H9 (cell line): ENCODE results near the gene GRID1. TPM values are rescaled to one million over a fixed set of nuclear protein-coding genes. Genes with fewer than 3 reads are reported as not detected.

ENCODE experiments used
- DNase-seq: peaks from one replicate; pipeline ENCODE4 v3.0.0-alpha.2; 2017
- H2AFZ ChIP-seq: one replicate; pipeline ENCODE4 v1.6.1; 2013; ENCODE audit warnings: mild to moderate bottlenecking, low read length, control low read depth, moderate library complexity
- H2AK5ac ChIP-seq: 2 replicates; pipeline ENCODE4 v1.6.1; 2013; ENCODE audit warnings: low read length, control low read depth, mixed read lengths; ENCODE audit not compliant: insufficient read length
- H2BK120ac ChIP-seq: one replicate; pipeline ENCODE4 v1.6.1; 2013; ENCODE audit warnings: low read depth, mild to moderate bottlenecking, low read length, control low read depth, inconsistent platforms; ENCODE audit not compliant: poor library complexity, severe bottlenecking
- H2BK12ac ChIP-seq: 2 replicates; pipeline ENCODE4 v1.6.1; 2013; ENCODE audit warnings: low read length, control low read depth, mixed read lengths, low read depth; ENCODE audit not compliant: insufficient read length
- H2BK15ac ChIP-seq: 2 replicates; pipeline ENCODE4 v1.6.1; 2013; ENCODE audit warnings: low read depth, low read length, control low read depth
- H2BK20ac ChIP-seq: one replicate; pipeline ENCODE4 v1.6.1; 2013; ENCODE audit warnings: low read depth, mild to moderate bottlenecking, low read length, control low read depth, inconsistent platforms; ENCODE audit not compliant: poor library complexity, severe bottlenecking
- H2BK5ac ChIP-seq: 2 replicates; pipeline ENCODE4 v1.6.1; 2013; ENCODE audit warnings: low read length, control low read depth, mixed read lengths; ENCODE audit not compliant: insufficient read length
- H3K14ac ChIP-seq: 2 replicates; pipeline ENCODE4 v1.6.1; 2013; ENCODE audit warnings: low read length, control low read depth; ENCODE audit not compliant: insufficient read depth
- H3K18ac ChIP-seq: 2 replicates; pipeline ENCODE4 v1.6.1; 2013; ENCODE audit warnings: low read depth, mild to moderate bottlenecking, mixed read lengths, low read length, control low read depth; ENCODE audit not compliant: insufficient read length
- H3K23ac ChIP-seq: 2 replicates; pipeline ENCODE4 v1.6.1; 2013; ENCODE audit warnings: low read length, control low read depth, mixed read lengths, low read depth; ENCODE audit not compliant: insufficient read length
- H3K23me2 ChIP-seq: 2 replicates; pipeline ENCODE4 v1.6.1; 2013; ENCODE audit warnings: low read depth, mild to moderate bottlenecking, mixed read lengths, low read length, control low read depth; ENCODE audit not compliant: insufficient read length, poor library complexity, severe bottlenecking
- H3K27ac ChIP-seq: 2 replicates; pipeline ENCODE4 v1.5.1; 2013; ENCODE audit warnings: low read length, control low read depth, mixed read lengths, low read depth; ENCODE audit not compliant: insufficient read length
- H3K27me3 ChIP-seq: 2 replicates; pipeline ENCODE4 v1.6.1; 2013; ENCODE audit warnings: low read length, control low read depth, inconsistent platforms; ENCODE audit not compliant: insufficient read depth
- H3K4ac ChIP-seq: 2 replicates; pipeline ENCODE4 v1.6.1; 2013; ENCODE audit warnings: low read depth, mild to moderate bottlenecking, control low read depth, inconsistent platforms, low read length, moderate library complexity
- H3K4me1 ChIP-seq: 2 replicates; pipeline ENCODE4 v1.6.1; 2013; ENCODE audit warnings: low read length, control low read depth, inconsistent platforms; ENCODE audit not compliant: insufficient read depth
- H3K4me2 ChIP-seq: 2 replicates; pipeline ENCODE4 v1.6.1; 2013; ENCODE audit warnings: low read length, control low read depth, mixed read lengths; ENCODE audit not compliant: insufficient read length, insufficient read depth
- H3K56ac ChIP-seq: 2 replicates; pipeline ENCODE4 v1.6.1; 2013; ENCODE audit warnings: low read depth, mild to moderate bottlenecking, mixed read lengths, low read length, control low read depth; ENCODE audit not compliant: insufficient read length
- H3K79me1 ChIP-seq: 2 replicates; pipeline ENCODE4 v1.6.1; 2013; ENCODE audit warnings: low read depth, mild to moderate bottlenecking, moderate library complexity, low read length, control low read depth, inconsistent platforms; ENCODE audit not compliant: insufficient read depth, poor library complexity, severe bottlenecking
- H3K79me2 ChIP-seq: 2 replicates; pipeline ENCODE4 v1.6.1; 2013; ENCODE audit warnings: low read length, control low read depth, inconsistent platforms; ENCODE audit not compliant: insufficient read depth
- H3K9ac ChIP-seq: 2 replicates; pipeline ENCODE4 v1.6.1; 2013; ENCODE audit warnings: low read length, control low read depth, mixed read lengths; ENCODE audit not compliant: insufficient read length; ENCODE audit errors: extremely low read depth
- H3K9me3 ChIP-seq: one replicate; pipeline ENCODE4 v1.6.1; 2013; ENCODE audit warnings: low read depth, low read length, inconsistent platforms; ENCODE audit not compliant: control insufficient read depth
- H3T11ph ChIP-seq: one replicate; pipeline ENCODE4 v1.6.1; 2013; ENCODE audit warnings: mild to moderate bottlenecking, low read length, control low read depth, inconsistent platforms
- H4K20me1 ChIP-seq: one replicate; pipeline ENCODE4 v1.6.1; 2013; ENCODE audit not compliant: control insufficient read depth, insufficient read length, insufficient read depth
- H4K5ac ChIP-seq: 2 replicates; pipeline ENCODE4 v1.6.1; 2013; ENCODE audit warnings: low read depth, mild to moderate bottlenecking, mixed read lengths, low read length, control low read depth; ENCODE audit not compliant: insufficient read length
- H4K8ac ChIP-seq: replicated peaks from 2 replicates; pipeline ENCODE4 v1.6.1; 2013; ENCODE audit warnings: low read length, control low read depth, mixed read lengths, low read depth; ENCODE audit not compliant: insufficient read length
- H4K91ac ChIP-seq: 2 replicates; pipeline ENCODE4 v1.6.1; 2013; ENCODE audit warnings: low read depth, mild to moderate bottlenecking, moderate library complexity, mixed read lengths, low read length, control low read depth; ENCODE audit not compliant: insufficient read length
- H3K27ac Mint-ChIP-seq, 3 experiments: 2 replicates in 2 of 3; 3 replicates in 1 of 3; pipeline ENCODE4 v1.8.0; 2020 to 2021; ENCODE audit warnings: mixed read lengths in 3 of 3, mild to moderate bottlenecking in 1 of 3, moderate library complexity in 1 of 3
- H3K27me3 Mint-ChIP-seq: 2 replicates; pipeline ENCODE4 v1.8.0; 2021; ENCODE audit warnings: low read depth, mild to moderate bottlenecking, moderate library complexity, mixed read lengths
- H3K36me3 Mint-ChIP-seq, 3 experiments: 2 replicates in 2 of 3; 3 replicates in 1 of 3; pipeline ENCODE4 v1.8.0; 2020 to 2021; ENCODE audit warnings: low read depth in 3 of 3, mixed read lengths in 3 of 3; ENCODE audit not compliant: insufficient read depth in 1 of 3
- H3K4me1 Mint-ChIP-seq, 2 experiments: 2 replicates each; pipeline ENCODE4 v1.8.0; 2020; ENCODE audit warnings: mixed read lengths in 2 of 2
- H3K4me3 Mint-ChIP-seq, 2 experiments: 2 replicates in 1 of 2; 3 replicates in 1 of 2; pipeline ENCODE4 v1.8.0; 2020 to 2021; ENCODE audit warnings: mild to moderate bottlenecking in 2 of 2, mixed read lengths in 2 of 2, moderate library complexity in 1 of 2
- H3K9me3 Mint-ChIP-seq, 2 experiments: 2 replicates in 1 of 2; 3 replicates in 1 of 2; pipeline ENCODE4 v1.8.0; 2020; ENCODE audit warnings: mild to moderate bottlenecking in 2 of 2, mixed read lengths in 2 of 2, moderate library complexity in 1 of 2
- CTCF ChIP-seq: fragments of 200-600 bp; sonication (generic); conservative IDR thresholded peaks from 3 replicates; pipeline ENCODE4 v1.8.0; 2021; ENCODE audit warnings: antibody characterized with exemption, mild to moderate bottlenecking
- WGBS: extraction: QIAGEN DNeasy Blood & Tissue Kit; methylation state at CpG from one replicate; pipeline ENCODE4 v1.1.7; 2013; ENCODE audit warnings: missing lambda C conversion rate, low lambda C conversion rate, mixed read lengths; ENCODE audit not compliant: insufficient read length; ENCODE audit errors: extremely low coverage; 5-methylcytosine and 5-hydroxymethylcytosine counted together
- total RNA-seq: library from RNA; stranded (reverse); gene quantifications from 2 replicates; pipeline ENCODE4 v1.2.1, GENCODE V29; 2021

The GRID1 gene
- total RNA-seq, 1 experiment from 2014 or later: 0.35 TPM

- Histone ChIP-seq H3K23ac (no peak overlapping the region), H4K8ac (no peak overlapping the region), H3K4me2 (no peak overlapping the region), H4K91ac (no peak overlapping the region), H3K14ac (no peak overlapping the region), H3K18ac (no peak overlapping the region), H2BK20ac (no peak overlapping the region), H3K27ac (no peak overlapping the region), H3K56ac (no peak overlapping the region), H2AK5ac (no peak overlapping the region), H3K9me3 (no peaks in the 10 kb centered on the region), H2AFZ (no peak overlapping the region), H3K4ac (no peak overlapping the region), H3K23me2 (no peaks in the 10 kb centered on the region), H2BK5ac (no peak overlapping the region), H4K20me1 (no peaks in the 10 kb centered on the region), H2BK12ac (no peak overlapping the region), H3K79me2 (no peaks in the 10 kb centered on the region), H2BK120ac (no peak overlapping the region), H3K79me1 (no peaks in the 10 kb centered on the region), H3K9ac (no peak overlapping the region), H3K27me3 (no peaks in the 10 kb centered on the region), H2BK15ac (no peak overlapping the region), H3T11ph (no peak overlapping the region), H4K5ac (no peak overlapping the region), H3K4me1 (no peaks in the 10 kb centered on the region)
- no CpG with 5 or more reads among the region's 3 CpGs for WGBS
- no peaks in the 10 kb centered on the region for H3K27me3 Mint-ChIP-seq
- TF ChIP-seq CTCF: no peak
- no peaks in the 10 kb centered on the region; a peak in 1 of 5 replicates for H3K9me3 Mint-ChIP-seq
- no peak for DNase-seq
- H3K27ac Mint-ChIP-seq: peak overlapping the region in 1 of 3 experiments; percentile 63; a peak in 2 of 7 replicates
- no peaks in the 10 kb centered on the region for H3K36me3 Mint-ChIP-seq
- no peak overlapping the region for H3K4me3 Mint-ChIP-seq
- H3K4me1 Mint-ChIP-seq: no peaks in the 10 kb centered on the region
These were observed 266.9 kb downstream of the GRID1 start for GRCh38 chr10:86099542-86100334.
